ENCODE data around the gene CGNL1.

Gene CGNL1

GRCh38 chr15:57500256-57500655 lies 124.0 kb downstream of the CGNL1 start:
- TF ChIP-seq, protein P1, sequence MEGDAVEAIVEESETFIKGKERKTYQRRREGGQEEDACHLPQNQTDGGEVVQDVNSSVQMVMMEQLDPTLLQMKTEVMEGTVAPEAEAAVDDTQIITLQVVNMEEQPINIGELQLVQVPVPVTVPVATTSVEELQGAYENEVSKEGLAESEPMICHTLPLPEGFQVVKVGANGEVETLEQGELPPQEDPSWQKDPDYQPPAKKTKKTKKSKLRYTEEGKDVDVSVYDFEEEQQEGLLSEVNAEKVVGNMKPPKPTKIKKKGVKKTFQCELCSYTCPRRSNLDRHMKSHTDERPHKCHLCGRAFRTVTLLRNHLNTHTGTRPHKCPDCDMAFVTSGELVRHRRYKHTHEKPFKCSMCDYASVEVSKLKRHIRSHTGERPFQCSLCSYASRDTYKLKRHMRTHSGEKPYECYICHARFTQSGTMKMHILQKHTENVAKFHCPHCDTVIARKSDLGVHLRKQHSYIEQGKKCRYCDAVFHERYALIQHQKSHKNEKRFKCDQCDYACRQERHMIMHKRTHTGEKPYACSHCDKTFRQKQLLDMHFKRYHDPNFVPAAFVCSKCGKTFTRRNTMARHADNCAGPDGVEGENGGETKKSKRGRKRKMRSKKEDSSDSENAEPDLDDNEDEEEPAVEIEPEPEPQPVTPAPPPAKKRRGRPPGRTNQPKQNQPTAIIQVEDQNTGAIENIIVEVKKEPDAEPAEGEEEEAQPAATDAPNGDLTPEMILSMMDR (IDR thresholded peaks at IDR 0.05; ENCODE audit: control extremely low read depth, extremely low read depth, low read depth, missing control alignments): no peak
- POLR2A ChIA-PET: no interaction called here
- CTCF ChIA-PET: interaction anchor here (0.9 kb wide), 1 partner anchor 160 kb away, joined by 3 read pairs; no protein-coding TSS in a partner anchor
- DNase-seq (ENCODE audit: extremely low spot score): no peak

DNA sequence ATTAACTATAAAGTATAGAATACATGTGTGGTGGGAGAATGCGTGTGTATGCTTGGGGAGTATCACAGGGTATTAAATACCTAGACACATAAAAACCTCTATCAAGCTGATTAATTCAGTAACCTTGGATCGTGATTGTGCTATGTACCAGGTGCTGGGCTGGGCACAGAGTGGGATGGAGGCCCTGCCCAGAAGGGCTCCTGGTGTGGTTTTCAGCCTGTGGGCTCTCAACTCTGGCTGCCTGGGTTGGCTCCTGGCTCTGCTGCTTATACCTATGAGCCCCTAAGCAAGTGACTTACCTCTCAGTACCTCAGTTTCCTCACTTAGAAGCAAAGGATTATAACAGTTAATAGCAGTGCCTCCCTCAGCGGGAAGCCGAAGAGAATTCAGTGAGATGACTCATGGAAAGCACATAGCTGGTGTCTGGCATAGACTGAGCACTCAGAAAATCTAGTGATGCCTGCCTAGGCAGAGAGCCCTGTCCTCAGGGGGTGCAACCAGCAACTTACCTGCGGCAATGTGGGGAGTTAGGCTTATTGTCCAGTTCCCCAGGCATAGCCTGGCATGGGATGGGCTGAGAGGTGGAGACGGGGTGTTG lies 124.8 kb downstream of the CGNL1 start:
- no peak for DNase-seq (ENCODE audit: extremely low spot score)
- TF ChIP-seq, protein P1 (IDR thresholded peaks at IDR 0.05; ENCODE audit: control extremely low read depth, extremely low read depth, low read depth, missing control alignments): no peak
- ChIA-PET POLR2A (no interaction called here), CTCF (interaction anchor here (1.4 to 1.6 kb wide), 2 partner anchors 160 to 195 kb away, joined by 3 read pairs; no protein-coding TSS in a partner anchor)

DNA sequence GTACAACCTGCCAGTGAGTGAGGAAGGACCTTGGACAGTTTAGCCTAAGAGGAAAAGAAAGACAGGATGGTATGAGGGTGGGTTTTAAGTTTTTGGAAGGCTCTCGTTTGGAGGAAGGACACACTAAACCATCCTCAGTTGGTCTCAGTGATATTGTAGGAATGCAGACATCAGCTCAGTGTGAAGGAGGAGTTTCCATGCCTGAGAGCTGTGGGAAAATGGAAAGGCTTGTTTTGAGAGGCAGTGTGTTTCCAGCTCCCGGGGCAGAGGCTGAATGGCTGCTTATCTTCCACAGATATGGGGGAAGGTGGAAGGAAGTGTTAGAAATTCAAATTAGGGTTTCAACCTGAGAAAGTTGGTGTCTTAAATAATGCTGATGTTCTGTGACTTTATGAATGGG lies 125.8 kb downstream of the CGNL1 start:
- no peak for DNase-seq (ENCODE audit: extremely low spot score)
- TF ChIP-seq, protein P1 (IDR thresholded peaks at IDR 0.05; ENCODE audit: control extremely low read depth, extremely low read depth, low read depth, missing control alignments): no peak
- ChIA-PET POLR2A (no interaction called here), CTCF (interaction anchor here (1.3 to 1.6 kb wide), 3 partner anchors 25 to 196 kb away, joined by 3 read pairs; no protein-coding TSS in a partner anchor)

GRCh38 chr15:57503051-57503702 lies 126.9 kb downstream of the CGNL1 start:
- no peak for DNase-seq (ENCODE audit: extremely low spot score)
- POLR2A ChIA-PET: no interaction called here
- CTCF ChIA-PET: interaction anchor here (1.3 to 1.9 kb wide), 3 partner anchors 14 to 162 kb away, joined by 3 to 8 read pairs (median 4); no protein-coding TSS in a partner anchor
- TF ChIP-seq, protein P1 (IDR thresholded peaks at IDR 0.05; ENCODE audit: control extremely low read depth, extremely low read depth, low read depth, missing control alignments): no peak

DNA sequence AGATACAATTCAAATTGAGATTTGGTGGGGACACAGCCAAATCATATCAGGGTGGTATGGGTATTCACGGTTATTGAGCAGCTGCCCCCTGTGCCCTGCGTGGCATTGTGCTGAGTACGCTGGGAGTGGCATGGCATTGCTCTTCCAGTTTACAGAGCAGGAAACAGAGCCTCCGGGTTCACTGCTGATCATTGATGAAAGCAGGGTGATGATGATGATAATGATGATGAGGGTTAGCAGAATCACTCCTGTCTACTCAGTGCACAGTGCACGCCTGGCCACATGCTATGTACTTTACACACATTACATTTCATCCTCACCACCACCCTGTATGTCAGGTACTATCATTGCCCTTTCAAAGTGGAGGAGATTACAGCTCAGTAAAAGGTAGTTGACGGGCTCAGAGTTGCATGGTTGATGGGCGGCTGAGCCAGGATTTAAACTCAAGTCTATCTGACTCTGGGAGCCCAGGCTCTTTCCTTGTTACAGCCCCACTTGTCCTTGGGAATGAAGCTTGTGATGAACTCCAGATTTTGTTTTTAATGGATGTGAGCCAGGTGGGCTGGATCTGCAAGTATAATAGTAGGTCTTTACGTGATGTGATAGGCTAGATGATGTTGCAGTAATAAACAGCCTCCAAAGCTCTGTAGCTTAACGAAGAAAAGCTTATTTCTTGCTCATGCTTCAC lies 127.8 kb downstream of the CGNL1 start:
- ChIA-PET POLR2A (no interaction called here), CTCF (interaction anchor here (1.1 to 1.9 kb wide), 3 partner anchors 15 to 163 kb away, joined by 4 to 8 read pairs (median 5); no protein-coding TSS in a partner anchor)
- no peak for DNase-seq (ENCODE audit: extremely low spot score)
- TF ChIP-seq, protein P1 (IDR thresholded peaks at IDR 0.05; ENCODE audit: control extremely low read depth, extremely low read depth, low read depth, missing control alignments): no peak

DNA sequence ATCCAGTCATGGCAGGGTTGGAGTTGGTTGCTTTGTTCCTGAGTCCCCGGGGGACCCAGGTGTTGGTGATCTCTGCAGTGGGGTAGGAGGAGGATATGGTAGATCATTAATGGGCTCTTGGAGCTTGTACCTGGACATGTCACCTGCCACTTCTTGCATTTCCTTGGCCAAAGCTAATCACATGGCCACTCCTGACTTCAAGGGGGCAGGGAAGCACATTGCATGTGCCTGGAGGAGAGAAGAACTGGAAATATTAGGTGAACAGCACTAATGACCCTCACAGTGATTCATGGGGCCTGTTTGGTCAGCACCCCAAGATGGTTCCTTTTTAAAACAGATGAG lies 128.3 kb downstream of the CGNL1 start:
- TF ChIP-seq, protein P1 (IDR thresholded peaks at IDR 0.05; ENCODE audit: control extremely low read depth, extremely low read depth, low read depth, missing control alignments): no peak
- CTCF ChIA-PET: interaction anchor here (1.1 to 1.9 kb wide), 3 partner anchors 16 to 164 kb away, joined by 4 to 8 read pairs (median 5); no protein-coding TSS in a partner anchor
- DNase-seq (ENCODE audit: extremely low spot score): no peak
- POLR2A ChIA-PET: interaction anchor here (0.6 kb wide), 1 partner anchor 62 kb away, joined by 7 read pairs; no protein-coding TSS in a partner anchor
